ENCODE results near the gene PEAK1.
A peak's percentile ranks its signal among the peaks of the same experiment; 100 is the strongest.

The PEAK1 gene

GRCh38 chr15:77419836-77420609 lies at the start of gene PEAK1:
PEAK1 (minus strand) TSS chr15:77420104; CDS start chr15:77181926, 238,178 bp downstream.
- DNase-seq (ENCODE audit: low read depth, low spot score), result peak; percentile 81

DNA sequence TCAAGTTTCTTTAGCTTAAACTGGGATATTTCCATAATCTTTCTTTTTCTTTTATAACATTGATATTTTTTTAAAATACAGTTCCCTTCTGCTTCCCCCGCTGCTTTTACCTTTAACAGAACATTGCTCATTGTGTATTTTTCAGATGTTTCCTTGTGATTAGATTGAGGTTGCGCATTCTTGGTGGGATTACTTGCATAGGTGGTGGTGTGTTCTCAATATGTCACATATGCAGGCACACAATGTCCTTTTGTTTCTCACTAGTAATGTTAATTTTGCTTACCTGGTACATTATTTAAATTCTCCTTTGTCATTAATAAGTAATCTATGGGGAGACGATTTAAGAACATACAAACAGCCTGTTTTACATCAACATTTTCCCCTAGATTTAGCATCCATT lies 49.0 kb upstream of the PEAK1 start:
- no peak for DNase-seq (ENCODE audit: low read depth, low spot score)

DNA sequence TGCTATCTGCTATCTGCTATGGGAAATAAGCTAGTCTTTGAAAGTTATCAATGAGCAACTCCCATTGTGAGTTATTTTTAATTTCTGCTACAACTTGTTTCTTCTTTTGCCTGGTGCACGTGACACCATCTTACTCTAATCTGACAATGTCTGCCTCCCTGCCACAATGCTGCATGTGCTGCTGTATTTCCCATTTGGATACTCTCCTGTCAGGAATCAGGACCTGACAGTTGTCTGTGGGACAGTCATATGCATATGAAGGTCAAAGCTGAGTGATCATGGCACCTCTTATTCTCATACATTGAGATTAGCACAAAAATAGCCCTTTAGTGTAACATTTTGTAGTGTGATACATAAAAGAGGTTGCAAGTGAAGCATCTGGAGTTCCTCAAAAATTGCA lies 46.6 kb upstream of the PEAK1 start:
- no peak for DNase-seq (ENCODE audit: low read depth, low spot score)

DNA sequence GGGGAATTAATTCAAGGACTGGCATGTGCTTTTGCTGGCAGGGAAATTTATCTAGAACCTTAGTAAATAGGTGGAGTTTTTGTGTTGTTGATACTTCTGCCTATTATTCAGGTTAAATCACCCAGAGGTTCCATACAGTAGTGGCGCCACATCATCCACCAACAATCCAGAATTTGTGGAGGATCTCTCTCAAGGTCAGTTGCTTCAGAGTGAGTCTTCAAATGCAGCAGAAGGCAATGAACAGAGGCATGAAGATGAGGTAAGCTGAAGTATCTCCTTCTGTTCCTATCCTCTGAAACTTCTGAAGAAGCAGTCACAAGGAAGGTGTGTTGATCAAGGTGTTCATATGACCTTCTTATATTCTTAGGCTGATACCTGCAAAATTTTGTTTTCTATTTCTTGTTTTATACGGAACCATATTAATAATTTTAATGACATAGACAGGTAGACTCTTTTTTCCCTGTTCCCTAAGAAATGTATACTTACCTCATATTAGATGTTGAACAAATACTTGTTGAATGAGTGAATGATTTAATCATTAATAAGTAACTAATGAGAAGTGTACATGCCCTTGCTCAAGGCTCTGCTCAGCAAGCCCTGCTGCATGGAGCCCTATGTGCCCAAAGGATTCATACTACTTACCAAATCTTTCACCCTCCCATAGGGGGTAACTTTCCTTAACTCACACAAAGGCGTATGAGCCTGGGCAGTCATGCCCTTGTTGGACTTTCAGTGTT lies 44.4 kb upstream of the PEAK1 start:
- no peak for DNase-seq (ENCODE audit: low read depth, low spot score)

DNA sequence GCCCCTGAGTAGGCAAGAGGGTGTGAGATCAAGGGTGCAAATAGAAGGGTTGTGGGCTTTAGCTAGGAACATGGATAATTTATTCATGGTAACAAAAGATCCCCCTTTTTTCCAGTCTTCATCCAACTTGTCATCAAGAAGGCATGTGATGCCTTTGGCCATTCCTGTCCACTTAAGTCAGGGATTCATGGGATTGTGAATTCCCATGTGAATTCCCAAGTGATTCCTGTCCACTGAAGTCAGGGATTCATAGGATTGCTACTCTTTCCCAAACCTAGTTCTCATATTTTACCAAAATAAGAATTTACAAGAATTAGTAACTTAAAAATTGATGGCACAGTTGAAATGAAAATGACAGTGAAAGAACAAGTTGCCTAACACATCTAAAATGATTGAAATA lies 41.6 kb upstream of the PEAK1 start:
- DNase-seq (ENCODE audit: low read depth, low spot score), result no peak

DNA sequence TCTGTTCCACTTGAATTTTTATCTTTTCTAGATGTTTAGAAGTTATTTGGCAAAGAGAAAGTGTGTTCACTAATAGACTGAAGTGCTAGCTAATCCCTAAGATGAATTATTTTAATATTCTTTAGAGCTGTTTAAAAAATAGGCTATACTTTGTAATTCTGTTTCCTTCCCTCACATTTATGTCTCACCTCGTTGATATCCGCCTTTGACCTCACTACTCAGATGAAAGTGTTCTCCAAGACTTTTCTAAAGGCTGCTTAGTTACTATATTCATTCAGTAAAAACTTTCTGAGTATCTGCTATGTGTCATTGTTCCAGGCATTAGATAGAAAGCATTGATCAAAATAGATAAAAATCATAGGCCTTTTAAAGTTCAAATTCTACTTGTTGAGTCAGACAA lies 39.1 kb upstream of the PEAK1 start:
- no peak for DNase-seq (ENCODE audit: low read depth, low spot score)

GRCh38 chr15:77457905-77458265 lies 38.0 kb upstream of the PEAK1 start:
- no peak for DNase-seq (ENCODE audit: low read depth, low spot score)

- DNase-seq (ENCODE audit: low read depth, low spot score), result no peak
These were observed 37.4 kb upstream of the PEAK1 start for GRCh38 chr15:77457191-77457904.

DNA sequence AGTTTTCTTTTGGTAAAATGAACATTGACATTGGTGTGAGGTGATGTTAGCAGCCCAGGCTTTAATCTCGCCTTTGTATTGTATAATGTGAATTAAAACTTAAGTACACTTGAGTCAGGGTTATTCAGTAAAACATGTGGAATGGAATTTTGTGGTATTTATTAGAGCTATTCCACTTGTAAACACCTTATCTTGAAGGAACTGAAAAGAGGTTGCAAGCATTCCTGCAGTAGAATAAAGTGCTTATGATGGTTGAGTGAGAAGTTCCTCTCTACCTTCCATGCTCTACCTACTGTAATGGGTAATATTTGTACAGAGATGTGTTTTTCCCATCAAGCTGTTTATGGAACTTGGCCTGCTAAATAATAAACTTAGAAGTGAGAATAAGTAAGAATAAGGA lies 36.8 kb upstream of the PEAK1 start:
- no peak for DNase-seq (ENCODE audit: low read depth, low spot score)

DNA sequence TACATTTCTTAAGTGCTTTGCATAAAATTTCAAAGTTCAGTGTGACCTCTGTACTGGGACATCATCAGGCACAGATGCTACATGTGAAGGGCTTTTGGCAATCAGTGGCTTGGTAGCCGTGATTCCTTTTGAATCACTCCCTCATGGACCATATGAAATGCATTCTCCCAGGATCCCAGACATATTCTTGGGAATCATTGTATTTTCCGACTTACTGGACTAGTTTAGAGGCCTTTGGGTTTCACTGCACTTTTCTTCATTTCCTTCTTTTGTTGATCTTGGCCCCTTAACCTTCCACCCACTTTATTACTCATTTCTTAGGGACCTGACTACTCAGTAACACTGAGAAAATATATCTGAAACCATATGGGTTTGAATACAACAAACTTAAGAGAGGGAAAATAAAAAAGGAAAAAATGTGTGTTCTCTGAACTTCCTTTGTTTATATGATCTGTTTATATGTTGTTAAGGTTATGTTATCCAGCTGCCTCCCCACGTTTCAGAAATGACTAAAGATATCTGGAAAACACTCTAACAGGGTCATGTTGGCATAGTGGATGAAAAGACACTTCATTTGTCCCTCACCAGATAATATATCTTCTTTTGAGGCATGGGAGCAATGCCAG lies 35.9 kb upstream of the PEAK1 start:
- no peak for DNase-seq (ENCODE audit: low read depth, low spot score)

- DNase-seq (ENCODE audit: low read depth, low spot score), result no peak
These were observed 35.0 kb upstream of the PEAK1 start for GRCh38 chr15:77454951-77455350.

DNA sequence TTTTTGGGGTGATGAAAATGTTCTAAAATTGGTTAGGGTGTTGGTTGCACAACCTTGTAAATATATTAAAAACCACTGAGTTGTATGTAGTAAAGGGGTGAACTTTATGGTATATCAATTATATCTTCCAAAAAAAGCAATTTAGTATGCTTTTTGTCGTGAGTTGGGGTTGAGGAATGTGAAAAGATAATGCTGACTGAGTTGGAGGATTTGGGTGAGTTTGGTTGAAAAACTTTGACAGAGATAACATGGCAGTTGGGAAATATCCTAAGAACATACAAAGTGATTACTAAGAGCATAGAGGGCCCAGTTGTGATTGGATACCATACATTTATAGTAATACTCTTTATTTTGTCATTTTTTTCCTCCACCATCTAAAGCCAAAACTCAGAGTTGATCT lies 34.4 kb upstream of the PEAK1 start:
- no peak for DNase-seq (ENCODE audit: low read depth, low spot score)

GRCh38 chr15:77446840-77447390 lies 27.0 kb upstream of the PEAK1 start:
- DNase-seq (ENCODE audit: low read depth, low spot score), result no peak

- DNase-seq (ENCODE audit: low read depth, low spot score), result no peak
These were observed 20.6 kb upstream of the PEAK1 start for GRCh38 chr15:77440378-77440999.

- no peak for DNase-seq (ENCODE audit: low read depth, low spot score)
These were observed 17.4 kb upstream of the PEAK1 start for GRCh38 chr15:77437264-77437663.

DNA sequence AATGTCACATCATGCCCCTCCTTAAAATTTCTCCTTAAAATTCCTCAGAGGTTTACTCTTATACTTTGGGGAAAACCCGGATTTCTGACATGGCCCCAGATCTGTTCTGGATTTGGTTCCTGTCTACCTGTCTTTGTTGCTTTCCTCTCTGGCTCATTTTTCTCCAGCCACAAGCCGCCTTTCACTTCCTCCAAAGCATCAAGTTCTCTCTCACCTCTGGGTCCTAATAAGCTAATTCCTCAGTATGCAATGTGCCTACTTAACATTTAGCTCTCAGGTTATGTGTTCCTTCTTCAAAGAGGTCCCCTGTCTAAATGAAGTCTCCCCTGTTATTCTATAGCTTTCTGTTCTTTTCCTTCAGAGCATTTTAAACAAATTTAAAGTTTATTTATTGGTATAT lies 16.9 kb upstream of the PEAK1 start:
- no peak for DNase-seq (ENCODE audit: low read depth, low spot score)

- DNase-seq (ENCODE audit: low read depth, low spot score), result no peak
These were observed 10.7 kb upstream of the PEAK1 start for GRCh38 chr15:77430652-77431051.

DNA sequence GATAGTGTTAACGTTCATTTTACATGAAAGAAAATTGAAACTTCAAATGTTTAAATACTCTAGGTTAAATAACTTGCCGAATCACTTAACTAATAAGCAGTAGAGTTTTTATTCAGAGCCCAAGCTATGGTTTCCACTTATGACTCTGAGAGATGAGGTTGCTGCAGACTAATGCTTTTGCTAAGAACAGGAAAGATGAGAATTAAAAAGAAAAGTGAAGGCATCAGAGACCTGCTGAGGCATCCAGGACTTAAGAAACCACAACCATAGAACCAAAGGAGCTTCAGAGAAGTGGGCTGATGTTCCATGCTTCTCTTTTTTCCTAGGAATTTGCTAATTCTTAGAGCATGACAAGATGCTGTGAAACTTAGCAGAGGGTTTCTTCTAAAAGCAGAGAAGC lies 10.3 kb upstream of the PEAK1 start:
- DNase-seq (ENCODE audit: low read depth, low spot score), result no peak

- no peak for DNase-seq (ENCODE audit: low read depth, low spot score)
These were observed 7.0 kb upstream of the PEAK1 start for GRCh38 chr15:77426871-77427270.

GRCh38 chr15:77426377-77426776 lies 6.5 kb upstream of the PEAK1 start:
- DNase-seq (ENCODE audit: low read depth, low spot score), result no peak

DNA sequence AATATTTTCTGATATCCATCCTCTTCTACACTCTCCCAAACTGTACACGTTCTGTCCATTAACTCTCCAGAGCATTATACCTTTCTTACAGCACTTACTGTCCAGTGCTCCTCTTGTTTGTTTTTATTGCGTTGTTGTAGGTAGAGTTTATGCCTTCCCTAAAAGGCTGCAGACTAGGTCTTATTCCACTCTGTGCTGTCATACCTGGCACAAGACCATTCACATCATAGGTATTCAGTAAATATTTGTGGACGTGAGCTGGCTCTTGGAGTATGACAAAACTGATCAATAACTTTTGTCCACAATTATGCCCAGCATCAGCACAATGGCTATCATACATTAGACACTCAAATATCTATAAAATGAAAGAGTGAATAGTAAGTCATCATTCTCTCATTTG lies 5.2 kb upstream of the PEAK1 start:
- no peak for DNase-seq (ENCODE audit: low read depth, low spot score)

GRCh38 chr15:77421370-77421700 lies 1.4 kb upstream of the PEAK1 start:
- no peak for DNase-seq (ENCODE audit: low read depth, low spot score)
